ENCODE results near the gene TRIO.

Gene TRIO

DNA sequence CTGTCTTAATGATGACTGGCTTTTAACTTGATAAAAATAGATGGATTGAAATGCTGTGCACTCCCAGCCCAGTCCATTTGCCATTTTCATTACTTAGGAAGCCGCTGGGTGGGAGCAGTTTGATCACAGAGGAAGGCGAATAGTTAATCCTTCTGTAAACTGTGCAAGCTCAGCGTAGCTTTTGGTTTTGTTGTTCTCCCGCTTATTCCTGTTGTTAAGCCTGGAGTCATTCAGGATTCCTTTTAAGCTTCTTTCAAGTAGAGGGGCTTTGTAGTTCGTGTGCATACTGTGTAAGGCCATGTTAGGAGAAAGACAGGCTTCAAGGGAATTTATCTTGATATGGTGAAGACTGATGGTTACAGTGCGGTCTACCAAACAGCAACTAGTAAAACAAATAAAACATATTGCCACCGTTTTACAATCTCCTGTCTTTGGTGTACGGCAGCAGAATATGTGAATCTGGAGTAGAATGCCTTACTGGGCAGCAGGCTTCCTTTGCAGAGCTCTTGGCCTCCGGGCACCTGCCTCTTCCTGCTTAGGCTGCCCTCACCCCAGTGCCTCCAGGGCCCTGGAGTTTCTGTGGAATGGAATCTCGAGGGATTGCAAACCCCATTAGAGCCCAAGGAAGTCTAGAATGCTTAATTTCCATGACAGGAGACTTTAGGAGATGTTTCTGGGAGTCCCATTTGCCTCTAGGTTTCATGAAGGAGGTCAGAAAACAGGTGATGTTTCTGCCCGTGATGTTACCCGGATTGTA, 141.4 kb downstream of the TRIO start:
- CTCF ChIA-PET = interaction anchor here (0.7 to 1.3 kb wide), 2 partner anchors 15 to 25 kb away, joined by 3 to 4 read pairs; no protein-coding TSS in a partner anchor
- POLR2A ChIA-PET = no interaction called here

DNA sequence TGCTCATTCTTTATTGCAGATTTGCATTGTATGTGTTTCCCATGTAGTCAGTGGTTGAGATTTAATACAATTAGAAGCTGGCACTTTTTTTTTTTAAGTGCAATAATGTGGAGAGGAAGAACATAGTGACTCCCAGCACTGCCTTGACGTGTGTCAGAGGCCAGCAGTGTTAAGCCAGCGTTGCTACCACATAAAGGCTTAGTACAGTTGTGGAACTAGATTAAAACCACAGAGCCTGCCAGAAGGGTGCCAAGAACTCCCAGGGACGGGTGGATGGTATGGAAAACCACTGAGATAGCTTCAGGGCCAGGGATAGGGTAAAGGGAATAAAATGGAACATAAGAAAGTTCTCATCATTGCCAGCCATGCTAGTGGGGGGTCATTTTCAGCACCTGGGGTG, 142.9 kb downstream of the TRIO start:
- no peak for DNase-seq (ENCODE audit: extremely low spot score)
- no peak for TF ChIP-seq NFRKB (IDR thresholded peaks at IDR 0.05)
- no peak for TF ChIP-seq FOXM1 (IDR thresholded peaks at IDR 0.05; ENCODE audit: borderline replicate concordance)
- no peak for TF ChIP-seq HDGF (IDR thresholded peaks at IDR 0.05; ENCODE audit: borderline replicate concordance)
- no peak for TF ChIP-seq ARNT (IDR thresholded peaks at IDR 0.05)
- TF ChIP-seq FOXK2 (IDR thresholded peaks at IDR 0.05) = no peak
- TF ChIP-seq SUZ12 (IDR thresholded peaks at IDR 0.05) = no peak
- TF ChIP-seq SP1 (IDR thresholded peaks at IDR 0.05) = no peak
- ChIA-PET POLR2A (no interaction called here), CTCF (interaction anchor here (0.6 kb wide), 1 partner anchor 16 kb away, joined by 3 read pairs; no protein-coding TSS in a partner anchor)

More for the DNA sequence above, 141.4 kb downstream of the TRIO start:
- TF ChIP-seq NFRKB (IDR thresholded peaks at IDR 0.05) = no peak
- TF ChIP-seq SUZ12 (IDR thresholded peaks at IDR 0.05) = no peak
- no peak for TF ChIP-seq LEF1 (IDR thresholded peaks at IDR 0.05; ENCODE audit: borderline replicate concordance)
- no peak for TF ChIP-seq ZNF384 (IDR thresholded peaks at IDR 0.05)
- no peak for TF ChIP-seq HDGF (IDR thresholded peaks at IDR 0.05; ENCODE audit: borderline replicate concordance)
- TF ChIP-seq TARDBP (IDR thresholded peaks at IDR 0.05) = no peak
- TF ChIP-seq FOXA1 (IDR thresholded peaks at IDR 0.05) = no peak
- DNase-seq (ENCODE audit: extremely low spot score) = no peak

DNA sequence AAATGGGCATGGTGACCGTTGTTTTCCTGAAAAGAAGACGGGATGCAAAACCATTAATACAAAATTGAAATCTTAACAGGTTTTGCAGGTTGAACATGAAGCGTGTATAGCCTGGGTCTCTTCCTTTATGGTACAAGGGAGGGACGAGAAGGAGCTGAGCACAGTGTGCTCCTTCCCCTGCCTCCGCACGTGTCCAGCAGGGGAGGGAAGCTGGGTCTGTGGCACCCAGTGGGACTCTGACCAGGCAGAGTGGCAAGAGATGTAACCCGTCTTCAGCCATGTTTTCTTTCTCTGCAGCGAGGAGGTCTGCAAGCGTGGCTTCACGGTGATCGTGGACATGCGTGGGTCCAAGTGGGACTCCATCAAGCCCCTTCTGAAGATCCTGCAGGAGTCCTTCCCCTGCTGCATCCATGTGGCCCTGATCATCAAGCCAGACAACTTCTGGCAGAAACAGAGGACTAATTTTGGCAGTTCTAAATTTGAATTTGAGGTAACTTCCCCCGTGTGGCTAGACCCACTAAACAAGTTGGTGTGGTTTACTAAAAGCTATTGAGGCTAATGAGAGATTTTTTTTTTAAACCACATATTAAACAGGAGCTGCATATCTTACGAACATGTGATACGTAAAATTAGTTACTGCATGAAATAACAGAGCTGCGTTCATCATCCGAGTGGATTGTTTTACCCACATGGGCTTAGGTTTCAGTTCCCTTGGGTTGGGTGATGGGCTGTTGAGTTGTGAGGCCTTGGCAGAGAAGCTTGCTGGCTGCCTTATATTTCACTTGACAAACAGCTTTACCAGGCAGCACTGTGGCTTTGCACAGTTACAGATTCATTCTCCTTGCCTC, 143.7 kb downstream of the TRIO start:
- CTCF ChIA-PET = no interaction called here
- no peak for DNase-seq (ENCODE audit: extremely low spot score)
- POLR2A ChIA-PET = no interaction called here
- TF ChIP-seq L3MBTL2 (conservative IDR thresholded peaks at IDR 0.05) (no peak), FOXK2 (IDR thresholded peaks at IDR 0.05) (no peak), CTBP1 (IDR thresholded peaks at IDR 0.05; ENCODE audit: borderline replicate concordance) (no peak), FOXA1 (IDR thresholded peaks at IDR 0.05) (no peak), BHLHE40 (IDR thresholded peaks at IDR 0.05; ENCODE audit: borderline replicate concordance) (no peak), FOXM1 (IDR thresholded peaks at IDR 0.05; ENCODE audit: borderline replicate concordance) (no peak), TARDBP (IDR thresholded peaks at IDR 0.05) (no peak), ELF4 (IDR thresholded peaks at IDR 0.05) (no peak), ZNF384 (IDR thresholded peaks at IDR 0.05) (no peak), LEF1 (IDR thresholded peaks at IDR 0.05; ENCODE audit: borderline replicate concordance) (no peak), HDGF (IDR thresholded peaks at IDR 0.05; ENCODE audit: borderline replicate concordance) (no peak), SUZ12 (IDR thresholded peaks at IDR 0.05) (no peak), SP1 (IDR thresholded peaks at IDR 0.05) (no peak), NFRKB (IDR thresholded peaks at IDR 0.05) (no peak), ARNT (IDR thresholded peaks at IDR 0.05) (no peak)
- TF ChIP-seq, protein P1, sequence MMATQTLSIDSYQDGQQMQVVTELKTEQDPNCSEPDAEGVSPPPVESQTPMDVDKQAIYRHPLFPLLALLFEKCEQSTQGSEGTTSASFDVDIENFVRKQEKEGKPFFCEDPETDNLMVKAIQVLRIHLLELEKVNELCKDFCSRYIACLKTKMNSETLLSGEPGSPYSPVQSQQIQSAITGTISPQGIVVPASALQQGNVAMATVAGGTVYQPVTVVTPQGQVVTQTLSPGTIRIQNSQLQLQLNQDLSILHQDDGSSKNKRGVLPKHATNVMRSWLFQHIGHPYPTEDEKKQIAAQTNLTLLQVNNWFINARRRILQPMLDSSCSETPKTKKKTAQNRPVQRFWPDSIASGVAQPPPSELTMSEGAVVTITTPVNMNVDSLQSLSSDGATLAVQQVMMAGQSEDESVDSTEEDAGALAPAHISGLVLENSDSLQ (IDR thresholded peaks at IDR 0.05) = no peak

DNA sequence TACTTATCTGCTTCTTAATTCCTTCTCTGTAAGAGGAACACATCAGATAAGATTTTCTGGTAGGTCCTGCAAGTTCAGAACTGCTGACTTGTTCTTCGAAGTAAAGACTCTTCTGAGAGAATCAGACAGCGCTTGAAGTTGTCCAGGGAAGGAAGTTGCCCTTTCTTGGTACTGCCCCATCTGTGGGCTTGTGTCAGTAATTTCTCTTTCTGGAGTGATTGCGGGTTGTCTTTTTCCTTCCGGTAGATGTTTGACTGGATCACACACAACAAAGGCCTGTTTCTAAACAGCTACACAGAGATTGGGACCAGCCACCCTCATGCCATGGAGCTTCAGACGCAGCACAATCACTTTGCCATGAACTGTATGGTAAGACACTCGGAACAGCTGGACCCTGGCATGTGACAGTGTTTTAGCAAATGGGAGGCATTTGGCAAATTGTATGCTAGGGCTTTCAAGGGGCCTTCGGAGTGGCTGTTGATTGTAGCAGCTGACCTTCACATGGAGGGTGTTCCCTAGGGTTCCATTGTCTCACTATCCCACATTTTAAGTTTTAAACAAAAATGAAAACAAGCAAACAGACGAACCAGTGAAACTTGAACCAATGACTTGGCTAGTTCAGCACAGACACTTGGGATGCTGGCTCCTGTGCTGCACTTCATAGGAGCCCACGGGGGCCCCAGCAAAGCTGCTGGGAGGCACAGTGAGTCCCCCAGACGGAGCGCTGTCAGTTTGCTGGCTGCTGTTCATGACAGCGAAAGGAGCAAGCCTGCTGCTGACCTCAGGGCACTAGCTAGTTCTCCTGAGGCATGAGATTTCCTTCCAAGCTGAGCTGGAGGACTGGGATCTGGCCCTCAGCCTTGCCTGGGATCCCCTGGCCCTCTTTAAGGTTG, 149.9 kb downstream of the TRIO start:
- no peak for DNase-seq (ENCODE audit: extremely low spot score)
- TF ChIP-seq CTBP1 (IDR thresholded peaks at IDR 0.05; ENCODE audit: borderline replicate concordance) (no peak), HDGF (IDR thresholded peaks at IDR 0.05; ENCODE audit: borderline replicate concordance) (no peak), FOXM1 (IDR thresholded peaks at IDR 0.05; ENCODE audit: borderline replicate concordance) (no peak)
- POLR2A ChIA-PET = interaction anchor here (0.5 kb wide), 1 partner anchor 425 kb away, joined by 4 read pairs; no protein-coding TSS in a partner anchor
- CTCF ChIA-PET = interaction anchor here (1.3 kb wide), 1 partner anchor 23 kb away, joined by 3 read pairs; no protein-coding TSS in a partner anchor

DNA sequence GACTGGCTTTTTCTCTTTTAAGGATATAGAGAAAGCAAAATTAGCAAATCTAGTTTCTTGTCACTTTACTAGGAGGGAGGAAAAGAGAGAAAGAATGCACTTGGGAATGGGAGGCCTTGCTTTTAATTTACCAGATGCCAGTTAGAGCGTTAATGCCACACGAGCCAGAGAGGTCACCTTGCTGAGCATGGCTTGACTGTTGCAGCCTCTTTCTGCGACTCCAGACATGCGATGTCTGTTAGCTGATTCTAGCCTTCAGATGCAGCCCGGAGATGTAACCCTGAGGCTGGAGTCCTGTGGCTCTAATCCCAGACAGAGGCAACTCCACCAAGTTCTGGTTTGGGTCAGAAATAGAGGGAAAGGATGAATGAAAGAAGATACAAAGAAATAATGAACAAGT, 152.5 kb downstream of the TRIO start:
- CTCF ChIA-PET = no interaction called here
- DNase-seq (ENCODE audit: extremely low spot score) = no peak
- no peak for TF ChIP-seq HDGF (IDR thresholded peaks at IDR 0.05; ENCODE audit: borderline replicate concordance)
- no peak for TF ChIP-seq FOXM1 (IDR thresholded peaks at IDR 0.05; ENCODE audit: borderline replicate concordance)
- no peak for TF ChIP-seq SP1 (IDR thresholded peaks at IDR 0.05)
- TF ChIP-seq ZNF384 (IDR thresholded peaks at IDR 0.05) = no peak
- TF ChIP-seq, protein P1 (IDR thresholded peaks at IDR 0.05) = no peak
- no peak for TF ChIP-seq ELF4 (IDR thresholded peaks at IDR 0.05)
- TF ChIP-seq FOXA1 (IDR thresholded peaks at IDR 0.05) = no peak
- no peak for TF ChIP-seq L3MBTL2 (conservative IDR thresholded peaks at IDR 0.05)
- TF ChIP-seq SUZ12 (IDR thresholded peaks at IDR 0.05) = no peak
- TF ChIP-seq TARDBP (IDR thresholded peaks at IDR 0.05) = no peak
- no peak for TF ChIP-seq CTBP1 (IDR thresholded peaks at IDR 0.05; ENCODE audit: borderline replicate concordance)
- no peak for TF ChIP-seq LEF1 (IDR thresholded peaks at IDR 0.05; ENCODE audit: borderline replicate concordance)
- POLR2A ChIA-PET = no interaction called here
